Iris pigment epithelial cell (primary cell): ENCODE data around the gene ASTN2.
"Not testable (repeated sequence)": the region's sequence is repeated elsewhere in the genome, so short reads cannot be mapped to it uniquely, and the experiment has no call there.

Experiments
- DNase-seq: peaks from one replicate; pipeline ENCODE4 v3.0.0-alpha.2; 2011; ENCODE audit warnings: low read depth

The ASTN2 gene

DNA sequence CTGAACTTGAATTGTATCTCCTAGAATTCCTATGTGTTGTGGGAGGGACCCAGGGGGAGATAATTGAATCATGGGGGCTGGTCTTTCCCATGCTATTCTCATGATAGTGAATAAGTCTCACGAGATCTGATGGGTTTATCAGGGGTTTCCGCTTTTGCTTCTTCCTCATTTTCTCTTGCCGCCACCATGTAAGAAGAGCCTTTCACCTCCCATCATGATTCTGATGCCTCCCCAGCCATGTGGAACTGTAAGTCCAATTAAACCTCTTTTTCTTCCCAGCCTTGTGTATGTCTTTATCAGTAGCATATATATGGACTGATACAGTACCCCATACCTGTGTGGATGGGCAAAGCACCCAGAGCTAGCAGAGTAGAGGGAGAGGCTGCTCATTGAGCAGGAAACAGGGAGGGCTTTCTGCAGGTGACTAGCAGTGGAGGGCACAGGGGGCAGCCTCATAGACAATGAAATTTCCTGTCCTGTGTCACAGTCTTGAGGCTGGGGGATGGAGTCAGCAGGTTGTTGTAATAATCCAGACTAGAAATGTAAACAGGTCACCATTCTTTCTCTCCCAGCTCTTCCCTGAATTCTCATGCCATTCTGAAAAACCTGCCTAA, 496.9 kb downstream of the ASTN2 start:
- DNase-seq = not testable (repeated sequence)

DNA sequence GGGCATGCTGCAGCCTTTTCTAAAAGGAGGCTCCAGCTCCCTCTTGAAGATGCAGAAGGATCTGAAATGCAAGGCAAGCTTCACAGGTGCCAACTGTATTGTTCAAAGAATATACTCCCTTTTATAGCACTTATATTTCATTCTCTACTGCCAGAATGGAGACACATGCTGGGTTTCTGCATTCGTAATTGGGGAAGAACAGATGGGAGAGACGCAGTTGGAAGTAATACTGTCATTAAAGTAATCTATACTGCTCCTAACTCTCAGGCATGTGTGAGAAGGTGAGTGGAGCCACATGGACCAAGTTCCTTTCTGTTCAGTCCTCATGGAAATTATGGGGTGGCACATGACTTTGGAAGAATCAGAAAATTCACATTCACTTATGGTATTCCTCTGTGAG, 501.3 kb downstream of the ASTN2 start:
- DNase-seq = no peak

DNA sequence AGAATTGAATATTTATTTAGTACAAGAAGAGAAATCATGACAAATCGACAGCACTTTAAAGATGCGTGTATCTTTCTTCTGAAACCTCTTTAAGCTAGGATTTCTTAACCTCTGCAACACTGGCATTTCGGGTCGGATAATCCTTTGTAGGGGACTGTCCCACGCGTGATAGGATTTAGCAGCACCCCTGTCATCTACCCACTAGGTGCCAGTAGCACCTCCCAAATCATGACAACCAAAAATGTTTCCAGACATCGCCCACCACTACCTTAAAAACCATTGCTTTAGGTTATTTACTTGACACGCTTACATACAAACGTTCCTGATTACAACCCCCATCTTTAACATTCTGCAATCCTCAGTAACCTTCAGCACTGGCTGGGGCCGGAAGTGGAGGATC, 504.7 kb downstream of the ASTN2 start:
- DNase-seq = no peak

DNA sequence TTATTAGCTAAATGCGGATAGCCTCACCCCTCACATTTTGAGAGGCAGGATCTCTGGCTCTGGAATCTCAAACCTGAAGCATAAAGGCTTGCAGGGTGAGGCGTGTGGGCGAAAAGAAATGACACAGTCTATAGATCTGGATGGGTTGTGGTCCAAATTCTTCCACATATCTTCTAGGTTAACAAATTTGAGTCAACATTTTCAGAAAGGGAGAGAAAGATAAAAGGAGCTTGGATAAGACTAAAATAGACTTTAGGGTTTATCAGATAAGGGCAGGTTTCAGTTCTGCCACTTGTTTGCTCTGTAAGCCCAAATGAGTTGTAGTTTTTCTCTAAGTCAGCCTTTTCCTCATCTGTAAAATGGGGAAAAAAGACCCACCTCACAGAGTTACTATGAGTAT, 506.9 kb downstream of the ASTN2 start:
- no peak for DNase-seq

DNA sequence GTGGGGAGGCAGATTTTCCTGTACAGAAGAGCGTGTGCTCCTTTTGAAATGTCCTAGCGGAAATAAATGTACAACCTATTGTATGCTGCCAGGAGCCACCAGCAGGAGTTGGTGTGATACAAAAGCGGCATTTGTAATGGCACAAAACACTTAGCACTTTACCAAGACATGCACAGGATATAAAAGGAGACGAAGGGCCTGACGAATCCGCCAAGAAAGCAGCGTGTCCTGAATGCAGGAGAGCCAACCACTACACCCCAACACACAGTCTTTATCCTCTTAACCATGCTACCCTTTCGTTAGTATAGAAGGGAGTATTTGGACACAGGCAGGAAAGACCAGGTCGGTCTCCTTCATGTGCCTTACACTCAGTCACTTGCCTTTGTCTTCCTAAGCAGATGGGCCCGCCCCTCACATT, 509.7 kb downstream of the ASTN2 start:
- no peak for DNase-seq

DNA sequence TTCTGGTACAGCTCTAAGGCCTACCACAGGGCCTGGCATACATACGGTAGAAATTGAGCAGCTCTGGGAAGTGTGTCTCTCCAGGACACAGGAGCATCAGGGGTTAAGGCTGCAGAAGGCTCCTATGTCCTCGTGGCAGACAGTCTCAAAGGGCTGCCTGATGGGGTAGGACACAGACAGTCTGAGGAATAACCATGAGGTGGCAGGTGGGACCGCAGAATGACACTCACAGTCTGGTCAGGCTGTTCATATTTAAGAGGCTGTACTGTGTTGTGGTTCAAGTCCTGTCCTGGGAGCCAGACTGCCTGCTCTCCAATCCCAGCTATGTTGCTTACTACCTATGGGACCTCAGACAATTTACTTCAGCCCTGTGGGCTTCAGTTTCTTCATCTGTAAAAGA, 510.7 kb downstream of the ASTN2 start:
- no peak for DNase-seq

DNA sequence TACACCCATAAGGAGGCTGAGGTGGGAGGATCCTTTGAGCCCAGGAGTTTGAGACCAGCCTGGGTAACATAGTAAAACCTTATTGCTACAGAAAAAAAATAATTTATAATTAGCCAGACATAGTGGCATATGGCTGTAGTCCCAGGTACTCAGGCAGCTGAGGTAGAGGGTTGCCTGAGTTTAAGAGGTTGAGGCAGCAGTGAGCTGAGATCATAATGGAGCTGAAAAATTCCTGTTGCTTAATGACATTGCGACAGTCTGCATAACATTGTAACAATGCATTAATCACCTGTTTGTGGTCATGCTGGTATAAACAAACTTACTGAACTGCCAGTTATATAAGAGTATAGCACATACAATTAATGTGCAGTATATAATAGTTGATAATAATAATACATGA, 513.6 kb downstream of the ASTN2 start:
- DNase-seq = peak; percentile 24

DNA sequence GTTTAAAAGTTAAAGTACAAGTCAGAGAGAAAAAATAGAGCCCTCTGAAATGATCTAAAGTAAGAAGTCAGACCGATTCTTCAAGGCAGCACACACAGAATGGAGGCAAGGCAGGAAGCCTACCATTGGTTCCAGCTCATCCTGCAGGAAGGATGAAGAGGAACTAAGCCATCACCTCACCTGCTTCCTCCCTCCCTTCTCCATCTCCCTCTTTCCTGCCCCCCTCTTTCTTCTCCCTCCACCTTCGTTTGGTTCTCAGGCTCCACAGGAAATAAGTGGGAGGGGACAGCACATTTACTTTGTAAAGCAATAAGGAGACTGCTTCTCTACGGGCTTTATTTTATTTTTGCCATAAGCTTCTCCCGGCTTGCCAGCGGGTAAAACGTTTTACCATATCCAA, 514.3 kb downstream of the ASTN2 start:
- no peak for DNase-seq

DNA sequence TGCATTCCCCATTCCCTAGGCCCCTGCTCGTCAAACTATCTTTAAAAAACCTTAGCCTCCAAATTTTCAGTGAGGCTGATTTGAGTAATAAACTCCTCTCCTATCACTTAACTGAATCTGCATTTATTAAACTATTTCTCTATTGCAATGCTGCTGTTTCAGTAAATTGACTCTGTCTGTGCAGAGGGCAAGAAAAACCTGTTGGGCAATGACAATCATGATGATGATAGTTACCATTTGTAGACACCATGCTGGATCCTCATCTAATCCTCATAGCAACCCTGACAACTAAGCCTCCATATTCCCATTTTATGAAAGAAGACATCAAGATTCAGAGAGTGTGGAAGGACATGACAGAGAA, 514.9 kb downstream of the ASTN2 start:
- no peak for DNase-seq

DNA sequence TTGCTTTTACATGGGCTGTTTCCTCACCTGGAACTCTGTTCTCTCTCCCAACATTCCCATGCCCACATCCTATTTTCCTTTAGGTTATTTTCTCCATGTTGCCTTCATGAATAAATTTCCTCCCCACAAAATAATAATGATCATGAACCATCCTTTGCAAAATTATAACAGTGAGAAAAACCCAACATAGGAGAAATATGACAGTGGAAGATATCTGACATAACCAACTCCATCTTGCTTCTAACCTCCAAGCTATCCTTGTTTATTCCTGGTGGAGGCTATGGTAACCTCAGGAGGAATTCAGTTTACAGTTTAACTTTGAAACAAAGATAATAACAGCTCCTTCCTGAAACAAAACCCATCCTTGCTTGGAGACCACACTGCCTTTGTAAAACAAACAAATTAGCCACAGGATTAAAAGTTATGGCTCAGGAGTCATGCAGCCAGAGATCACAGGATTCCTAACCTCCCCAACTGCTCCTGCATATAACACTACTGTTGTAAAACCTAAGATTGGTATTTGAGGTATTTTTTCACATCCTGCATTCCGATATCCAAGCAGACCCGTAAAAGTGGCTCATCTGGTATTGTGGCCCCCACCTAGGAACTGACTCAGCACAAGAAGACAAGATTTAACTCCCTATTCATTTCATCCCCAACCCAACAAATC, 515.4 kb downstream of the ASTN2 start:
- peak; percentile 50 for DNase-seq

DNA sequence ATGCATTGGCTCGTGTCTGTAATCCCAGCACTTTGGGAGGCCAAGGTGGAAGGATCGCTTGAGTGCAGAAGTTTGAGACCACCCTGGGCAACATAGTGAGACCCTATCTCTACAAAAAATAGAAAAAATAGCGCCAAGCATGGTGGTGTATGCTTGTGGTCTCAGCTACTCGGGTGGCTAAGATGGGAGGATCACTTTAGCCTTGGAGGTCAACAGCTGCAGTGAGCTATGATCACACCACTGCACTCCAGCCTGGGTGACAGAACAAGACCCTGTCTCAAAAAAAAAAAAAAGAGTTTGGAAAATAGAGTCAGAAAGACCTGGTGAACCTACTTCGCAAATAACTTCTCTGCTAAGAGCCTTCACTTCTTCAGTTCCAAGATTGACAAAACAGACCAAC, 516.7 kb downstream of the ASTN2 start:
- not testable (repeated sequence) for DNase-seq

DNA sequence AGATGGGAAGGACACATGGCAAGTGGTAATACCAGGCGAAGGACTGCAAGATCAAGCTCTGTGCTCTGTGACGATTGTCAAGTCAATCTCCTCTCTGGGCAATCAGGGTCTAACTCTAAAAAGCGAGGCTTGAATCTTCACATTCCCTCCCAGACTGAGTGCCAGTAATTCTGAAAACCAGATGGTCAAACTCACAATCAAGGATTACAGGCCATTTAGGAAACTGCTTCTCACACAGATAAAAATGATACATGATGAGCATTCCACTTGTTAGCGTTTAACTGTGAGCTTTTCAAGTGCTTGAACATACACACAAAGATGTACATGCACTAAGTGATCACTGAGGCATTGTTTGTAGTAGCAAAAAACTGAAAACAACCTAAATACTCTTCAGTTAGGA, 517.7 kb downstream of the ASTN2 start:
- no peak for DNase-seq

DNA sequence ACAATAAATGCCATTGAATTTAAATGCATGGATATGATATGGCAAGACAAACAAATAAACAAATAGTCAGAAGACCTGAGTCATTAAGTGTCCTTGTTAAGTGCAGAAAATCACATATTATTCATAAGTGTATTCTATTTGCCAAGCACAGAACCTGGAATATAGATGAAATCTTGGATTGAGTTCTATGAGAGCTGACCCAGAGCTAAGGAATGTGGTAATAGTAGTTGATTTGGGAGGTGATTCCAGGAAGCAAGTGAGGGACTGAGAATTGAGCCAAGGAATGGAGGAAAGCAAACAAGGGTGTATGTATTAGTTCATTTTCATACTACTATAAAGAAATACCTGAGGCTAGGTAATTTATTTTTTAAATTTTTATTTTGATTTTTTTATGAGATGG, 518.9 kb downstream of the ASTN2 start:
- no peak for DNase-seq

DNA sequence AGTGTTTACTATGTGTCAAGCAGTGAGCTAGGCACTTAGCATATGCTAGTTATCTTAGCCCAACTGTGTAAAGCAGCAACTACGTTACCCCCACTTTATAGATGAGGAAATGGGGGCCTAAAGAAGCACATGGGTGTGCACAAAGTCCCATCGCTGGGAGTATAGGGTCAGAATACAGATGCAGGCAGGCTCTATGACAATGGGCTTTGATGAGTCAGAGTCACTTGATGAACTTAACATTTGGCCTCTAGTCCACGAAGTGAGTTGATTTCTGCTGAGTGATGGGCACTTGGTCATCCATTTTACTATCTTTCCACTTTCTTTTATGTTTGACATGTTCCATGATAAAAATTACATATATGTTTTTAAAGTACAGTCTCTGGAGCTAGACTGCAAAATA, 523.4 kb downstream of the ASTN2 start:
- no peak for DNase-seq

DNA sequence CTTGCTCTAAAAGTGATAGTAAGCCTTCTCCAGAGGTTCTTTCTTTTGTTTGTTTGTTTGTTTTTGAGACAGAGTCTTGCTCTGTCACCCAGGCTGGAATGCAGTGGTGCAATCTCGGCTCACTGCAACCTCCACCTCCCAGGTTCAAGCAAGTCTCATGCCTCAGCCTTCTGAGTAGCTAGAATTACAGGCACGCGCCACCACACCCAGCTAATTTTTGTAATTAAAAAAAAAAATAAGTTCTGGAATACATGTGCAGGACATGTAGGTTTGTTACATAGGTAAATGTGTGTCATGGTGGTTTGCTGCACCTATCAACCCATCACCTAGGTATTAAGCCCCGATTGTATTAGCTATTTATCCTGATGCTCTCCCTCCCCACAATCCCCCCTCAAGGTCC, 526.4 kb downstream of the ASTN2 start:
- not testable (repeated sequence) for DNase-seq

DNA sequence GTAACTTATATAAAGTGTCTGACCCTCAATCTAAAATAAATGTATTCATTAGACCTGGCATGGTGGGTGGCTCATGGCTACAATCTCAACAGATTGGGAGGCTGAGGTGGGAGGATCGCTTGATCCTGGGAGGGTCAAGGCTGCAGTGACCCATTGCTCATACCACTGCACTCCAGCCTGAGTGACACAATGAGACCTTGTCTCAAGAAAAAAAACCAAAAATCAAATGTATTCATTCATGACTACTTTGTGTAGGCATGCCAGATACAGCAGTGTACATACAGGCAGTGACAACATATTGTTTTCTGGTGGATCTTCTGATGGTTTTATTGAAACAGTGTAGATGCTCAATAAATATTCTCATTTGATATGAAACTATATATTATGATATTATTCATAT, 526.8 kb downstream of the ASTN2 start:
- DNase-seq = no peak

DNA sequence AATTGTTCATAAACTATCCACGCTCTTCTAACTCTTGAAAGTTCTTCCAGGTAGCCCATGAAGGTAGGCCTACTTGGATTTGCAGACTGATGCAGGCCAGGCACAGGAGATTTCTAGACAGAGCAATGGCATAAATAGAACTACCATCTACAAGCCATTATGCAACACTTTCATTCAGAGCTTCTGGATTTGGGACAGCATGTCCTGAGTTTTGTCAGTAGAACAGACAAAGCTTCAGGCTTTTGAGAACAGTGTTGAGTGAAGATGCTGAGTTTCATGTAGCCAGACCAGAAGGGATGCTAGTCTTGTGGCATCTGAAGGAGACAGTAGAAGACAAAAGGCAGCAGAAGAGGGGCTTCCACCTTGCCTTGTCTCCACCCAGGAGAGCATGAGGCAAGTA, 531.2 kb downstream of the ASTN2 start:
- no peak for DNase-seq

DNA sequence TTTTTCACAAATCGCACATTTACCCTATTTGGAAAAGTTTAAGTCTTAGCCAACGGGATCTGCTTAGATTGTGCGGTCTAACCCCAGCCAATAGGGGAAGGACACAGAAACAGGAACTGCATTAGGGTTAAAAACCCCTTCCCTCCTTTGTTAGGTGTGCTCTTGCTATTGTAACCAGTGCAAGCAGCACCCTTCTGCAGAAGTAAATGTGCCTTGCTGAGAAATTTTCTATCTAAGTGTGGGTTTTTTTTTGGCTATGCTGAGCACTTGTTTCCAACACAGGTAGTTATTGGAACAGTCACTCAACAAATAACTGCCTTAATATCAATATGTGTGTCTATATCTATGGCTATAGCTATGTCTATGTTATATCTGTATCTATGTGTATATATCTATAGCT, 537.8 kb downstream of the ASTN2 start:
- DNase-seq = no peak

DNA sequence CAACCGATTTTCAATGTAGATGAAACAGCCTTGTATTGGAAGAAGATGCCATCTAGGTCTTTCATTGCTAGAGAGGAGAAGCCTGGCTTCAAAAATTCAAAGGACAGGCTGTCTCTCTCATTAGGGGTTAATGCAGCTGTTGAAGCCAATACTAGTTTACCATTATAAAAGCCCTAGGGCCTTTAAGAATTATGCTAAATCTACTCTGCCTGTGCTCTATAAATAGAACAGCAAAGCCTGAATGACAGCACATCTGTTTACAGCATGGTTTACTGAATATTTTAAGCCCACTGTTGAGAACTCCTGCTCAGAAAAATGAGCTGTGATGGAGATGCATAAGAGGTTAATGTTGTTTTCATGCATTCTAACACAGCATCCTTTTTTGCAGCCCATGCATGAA, 539.3 kb downstream of the ASTN2 start:
- no peak for DNase-seq

DNA sequence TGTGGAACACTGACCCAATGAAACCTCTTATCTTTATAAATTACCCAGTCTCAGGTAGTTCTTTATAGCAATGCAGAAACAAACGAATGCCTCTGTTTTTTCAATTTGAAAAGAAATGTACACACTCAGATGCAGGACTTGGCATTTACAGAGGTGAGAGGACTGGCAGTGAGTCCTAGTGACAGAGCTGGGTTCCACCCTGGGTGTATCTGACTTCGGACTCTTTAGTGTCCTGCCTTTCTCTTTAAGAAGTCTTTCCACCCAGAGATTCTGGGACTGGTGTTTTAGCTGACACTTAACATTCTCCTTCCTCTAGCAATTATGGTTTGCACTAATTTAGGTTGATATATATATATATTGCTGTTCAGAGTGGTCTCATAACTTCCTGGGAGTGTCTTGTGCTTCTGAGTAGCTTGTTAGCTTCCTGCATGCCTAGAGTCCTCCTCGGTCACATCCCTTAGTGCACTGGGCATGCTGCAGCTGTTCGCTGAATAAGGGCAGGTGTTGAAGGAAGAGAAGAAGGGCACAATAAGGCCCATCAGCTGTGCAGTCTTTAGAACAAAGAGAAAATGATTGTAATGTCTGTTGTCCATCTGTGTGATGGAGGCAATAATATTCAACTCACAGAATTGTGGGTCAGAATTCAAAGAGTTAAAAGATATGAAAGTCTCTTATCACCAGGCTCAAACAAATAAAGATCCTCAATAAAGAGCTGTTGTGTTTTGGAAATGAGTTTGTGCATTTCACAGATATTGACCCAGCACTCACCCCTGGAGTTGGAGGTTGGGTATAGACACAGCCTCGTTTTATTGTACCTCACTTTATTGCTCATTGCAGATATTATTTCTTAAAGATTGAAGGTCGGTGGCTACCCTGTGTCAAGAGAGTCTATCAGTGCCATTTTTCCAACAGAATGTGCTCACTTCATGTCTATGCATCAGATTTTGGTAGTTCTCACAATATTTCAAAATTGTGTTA, 540.6 kb downstream of the ASTN2 start:
- no peak for DNase-seq

DNA sequence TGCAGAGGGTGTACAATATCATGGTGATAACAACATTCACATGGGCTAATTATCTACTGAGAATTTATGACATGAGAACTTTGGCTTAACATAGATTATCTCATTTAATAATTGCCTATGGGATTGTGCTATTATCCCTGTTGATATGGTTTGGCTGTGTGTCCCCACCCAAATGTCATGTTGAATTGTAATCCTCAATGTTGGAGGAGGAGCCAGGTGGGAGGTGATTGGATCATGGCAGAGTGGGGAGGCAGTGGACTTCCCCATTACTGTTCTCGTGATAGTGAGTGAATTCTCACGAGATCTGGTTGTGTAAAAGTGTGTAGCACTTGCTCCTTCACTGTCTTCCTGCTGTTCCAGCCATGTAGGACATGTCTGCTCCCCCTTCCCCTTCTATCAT, 541.4 kb downstream of the ASTN2 start:
- no peak for DNase-seq

DNA sequence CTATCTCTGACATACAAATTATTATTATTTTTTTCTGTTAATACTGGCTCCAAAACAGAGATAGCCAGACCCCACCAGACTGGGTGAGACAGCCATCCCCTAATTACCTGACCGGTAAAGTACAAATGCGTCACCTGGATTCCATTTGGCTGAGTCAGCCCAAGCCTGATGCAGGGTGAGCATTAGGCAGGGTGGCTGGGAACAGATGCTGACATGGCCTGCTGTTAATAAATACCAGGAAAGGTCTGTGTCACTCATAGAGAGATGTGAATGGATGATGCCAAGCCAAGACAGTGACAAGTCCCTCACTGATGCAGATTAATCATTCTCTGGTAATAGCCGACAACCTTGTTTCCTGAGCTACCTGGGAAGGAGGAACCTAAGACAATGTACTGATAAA, 544.3 kb downstream of the ASTN2 start:
- no peak for DNase-seq

DNA sequence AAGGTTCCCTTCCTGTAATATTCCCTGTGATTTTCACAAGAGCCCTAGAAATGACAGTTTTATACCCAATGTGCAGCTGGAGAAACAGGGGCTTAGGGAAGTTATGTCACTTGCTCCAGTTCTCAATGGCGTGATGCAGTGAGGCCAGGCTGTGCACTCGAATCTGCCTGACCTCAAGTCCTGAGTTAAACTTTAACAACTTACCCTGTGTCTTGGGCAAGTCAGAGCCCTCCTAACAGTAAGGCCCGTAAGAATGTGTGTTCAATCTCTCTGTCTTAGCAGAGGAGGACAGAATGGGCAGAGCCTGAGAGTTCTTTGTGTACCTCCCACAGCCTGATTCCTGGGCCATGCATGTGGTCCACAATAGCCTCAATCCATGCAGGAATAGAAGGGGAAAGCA, 546.7 kb downstream of the ASTN2 start:
- DNase-seq = no peak
